SKM-1 treated with dmso at 0.1 percent for 144 hours (cell line): ENCODE results near the gene NUP98.
"Not testable (repeated sequence)": the region's sequence is repeated elsewhere in the genome, so short reads cannot be mapped to it uniquely, and the experiment has no call there.

Experiments
- DNase-seq: peaks from one replicate; lab custom pipeline; 2025; ENCODE audit not compliant: unreplicated experiment; lab: John Stamatoyannopoulos, UW

NUP98 gene

GRCh38 chr11:3827434-3828186 lies 30.3 kb upstream of the NUP98 start:
- no peak for DNase-seq

- DNase-seq, result no peak
These were observed 29.4 kb upstream of the NUP98 start for GRCh38 chr11:3826721-3827120.

GRCh38 chr11:3825473-3826154 lies 28.3 kb upstream of the NUP98 start:
- no peak for DNase-seq

GRCh38 chr11:3824714-3825472 lies 27.5 kb upstream of the NUP98 start:
- DNase-seq, result peak; percentile 85

GRCh38 chr11:3823762-3824506 lies 26.6 kb upstream of the NUP98 start:
- DNase-seq, result no peak

GRCh38 chr11:3823303-3823702 lies 25.9 kb upstream of the NUP98 start:
- DNase-seq, result no peak

- DNase-seq, result no peak
These were observed 25.0 kb upstream of the NUP98 start for GRCh38 chr11:3822312-3822711.

- no peak for DNase-seq
These were observed 23.6 kb upstream of the NUP98 start for GRCh38 chr11:3820971-3821370.

GRCh38 chr11:3817181-3817800 lies 19.9 kb upstream of the NUP98 start:
- DNase-seq, result no peak

- DNase-seq, result no peak
These were observed 19.3 kb upstream of the NUP98 start for GRCh38 chr11:3816673-3817072.

- no peak for DNase-seq
These were observed 18.5 kb upstream of the NUP98 start for GRCh38 chr11:3815845-3816244.

- not testable (repeated sequence) for DNase-seq
These were observed 17.5 kb upstream of the NUP98 start for GRCh38 chr11:3814832-3815231.

- no peak for DNase-seq
These were observed 13.6 kb upstream of the NUP98 start for GRCh38 chr11:3810951-3811350.

GRCh38 chr11:3810446-3810845 lies 13.1 kb upstream of the NUP98 start:
- no peak for DNase-seq

- no peak for DNase-seq
These were observed 12.2 kb upstream of the NUP98 start for GRCh38 chr11:3809624-3809928.

- peak; percentile 62 for DNase-seq
These were observed 11.7 kb upstream of the NUP98 start for GRCh38 chr11:3808861-3809623.

GRCh38 chr11:3807909-3808860 lies 10.8 kb upstream of the NUP98 start, which contains the start of gene PGAP2:
Gene PGAP2, plus strand, starts transcription at chr11:3808560. Its CDS starts 2,700 bp downstream, at chr11:3811260.
- peak; percentile 64 for DNase-seq

GRCh38 chr11:3803726-3804495 lies 6.6 kb upstream of the NUP98 start:
- DNase-seq, result no peak
